ENCODE measurements around the gene CARD14. TPM values are rescaled to one million over a fixed set of nuclear protein-coding genes. Genes with fewer than 3 reads are reported as not detected.

Gene CARD14
- total RNA-seq, 2 donors from 2014 or later: 0.29 to 0.54 TPM

GRCh38 chr17:80232438-80232837 is 62.6 kb downstream of the CARD14 start:
- no peak for DNase-seq

DNA sequence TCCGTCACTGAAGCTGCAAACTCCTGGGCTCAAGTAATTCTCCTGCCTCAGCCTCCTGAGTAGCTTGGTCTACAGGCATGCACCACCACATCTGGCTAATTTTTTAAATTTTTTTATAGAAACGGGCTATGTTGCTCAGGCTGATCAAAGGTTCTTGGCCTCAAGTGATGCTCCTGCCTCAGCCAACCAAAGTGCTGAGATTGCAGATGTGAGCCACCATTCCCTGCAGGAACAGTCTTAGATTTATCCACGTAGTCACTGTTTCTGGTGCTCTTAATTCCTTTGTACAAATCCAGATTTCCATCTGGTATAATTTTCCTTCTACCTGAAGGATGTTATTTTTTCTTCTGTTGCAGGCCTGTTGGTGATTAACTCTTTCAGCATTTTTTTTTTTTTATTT is 63.4 kb downstream of the CARD14 start:
- H3K36me3 ChIP-seq: no peaks in the 10 kb centered on the region

More at GRCh38 chr17:80232438-80232837, 62.6 kb downstream of the CARD14 start:
- Histone ChIP-seq H3K9me3 (no peaks in the 10 kb centered on the region), H3K4me3 (no peak overlapping the region), H3K36me3 (no peaks in the 10 kb centered on the region), H3K4me1 (no peaks in the 10 kb centered on the region), H3K27me3 (no peaks in the 10 kb centered on the region), H3K27ac (no peak overlapping the region), H3K9ac (ENCODE audit: low read depth in 2 of 2, low read length in 2 of 2) (no peak overlapping the region)
- intact Hi-C loops (cut with DNase I): no loop called here
- TF ChIP-seq CTCF (IDR thresholded peaks at IDR 0.05): no peak

GRCh38 chr17:80236911-80237310 is 67.1 kb downstream of the CARD14 start:
- no peaks in the 10 kb centered on the region for H3K4me1 ChIP-seq
- H3K9ac ChIP-seq (ENCODE audit: low read depth in 2 of 2, low read length in 2 of 2): no peak overlapping the region
- TF ChIP-seq CTCF (IDR thresholded peaks at IDR 0.05): no peak
- no peak overlapping the region for H3K27ac ChIP-seq
- H3K9me3 ChIP-seq: no peaks in the 10 kb centered on the region
- H3K4me3 ChIP-seq: no peak overlapping the region
- intact Hi-C loops (cut with DNase I): no loop called here
- no peak for DNase-seq
- H3K27me3 ChIP-seq: no peaks in the 10 kb centered on the region
- no peaks in the 10 kb centered on the region for H3K36me3 ChIP-seq

More for the DNA sequence above, 63.4 kb downstream of the CARD14 start:
- TF ChIP-seq CTCF (IDR thresholded peaks at IDR 0.05): no peak
- H3K4me1 ChIP-seq: no peaks in the 10 kb centered on the region
- H3K9ac ChIP-seq (ENCODE audit: low read depth in 2 of 2, low read length in 2 of 2): no peak overlapping the region
- intact Hi-C loops (cut with DNase I): no loop called here
- no peaks in the 10 kb centered on the region for H3K27me3 ChIP-seq
- no peak for DNase-seq
- H3K9me3 ChIP-seq: no peaks in the 10 kb centered on the region
- no peak overlapping the region for H3K27ac ChIP-seq
- no peak overlapping the region for H3K4me3 ChIP-seq

DNA sequence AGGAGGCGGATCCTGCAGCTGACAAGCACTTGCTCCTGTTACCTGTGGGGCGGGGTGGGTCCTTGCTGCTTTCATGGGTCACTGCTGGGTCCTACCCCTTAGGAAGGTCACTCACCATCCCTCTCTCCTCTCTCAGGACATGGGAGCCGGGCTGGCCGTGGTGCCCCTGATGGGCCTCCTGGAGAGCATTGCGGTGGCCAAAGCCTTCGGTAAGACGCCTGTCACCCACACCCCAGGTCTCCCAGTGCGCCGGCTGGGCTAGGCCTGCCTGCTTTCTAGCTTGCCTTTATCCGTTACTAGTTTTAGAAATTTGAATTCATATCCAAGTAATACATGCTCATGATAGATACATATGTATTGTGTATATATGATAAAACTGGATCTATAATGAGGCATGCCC is 67.6 kb downstream of the CARD14 start:
- no peaks in the 10 kb centered on the region for H3K36me3 ChIP-seq
- DNase-seq: no peak

DNA sequence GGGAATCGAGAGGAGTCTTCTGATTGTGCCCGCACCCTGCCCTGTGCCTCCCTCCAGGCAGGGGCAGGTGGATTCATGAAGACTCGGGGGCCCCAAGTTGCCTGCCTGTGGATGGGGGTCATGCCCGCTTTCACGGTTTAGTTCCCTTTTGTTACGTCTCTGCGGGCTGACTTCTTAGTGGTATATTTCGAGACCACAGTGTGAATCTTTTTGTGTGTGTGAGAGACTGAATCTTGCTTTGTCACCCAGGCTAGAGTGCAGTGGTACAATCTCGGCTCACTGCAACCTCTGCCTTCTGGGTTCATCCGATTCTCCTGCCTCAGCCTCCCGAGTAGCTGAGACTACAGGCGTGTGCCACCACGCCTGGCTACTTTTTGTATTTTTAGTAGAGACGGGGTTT is 72.7 kb downstream of the CARD14 start:
- Histone ChIP-seq H3K9ac (ENCODE audit: low read depth in 2 of 2, low read length in 2 of 2) (no peak overlapping the region), H3K27me3 (no peaks in the 10 kb centered on the region), H3K36me3 (no peaks in the 10 kb centered on the region), H3K4me1 (no peaks in the 10 kb centered on the region), H3K4me3 (no peak overlapping the region), H3K9me3 (no peaks in the 10 kb centered on the region), H3K27ac (no peak overlapping the region)
- TF ChIP-seq CTCF (IDR thresholded peaks at IDR 0.05): no peak
- DNase-seq: no peak
- intact Hi-C loops (cut with DNase I): no loop called here

More for the DNA sequence above, 67.6 kb downstream of the CARD14 start:
- Histone ChIP-seq H3K9ac (ENCODE audit: low read depth in 2 of 2, low read length in 2 of 2) (no peak overlapping the region), H3K4me3 (no peak overlapping the region), H3K27ac (no peak overlapping the region), H3K4me1 (no peaks in the 10 kb centered on the region), H3K27me3 (no peaks in the 10 kb centered on the region), H3K9me3 (no peaks in the 10 kb centered on the region)
- no peak for TF ChIP-seq CTCF (IDR thresholded peaks at IDR 0.05)
- intact Hi-C loops (cut with DNase I): no loop called here
